PC-3 (cell line): Measurements from ENCODE around the gene POLR2C.

Experiments
- CTCF ChIP-seq: fragments of 300-600 bp; sonication (generic); conservative IDR thresholded peaks from 2 replicates; pipeline ENCODE4 v1.5.1; 2017; ENCODE audit warnings: antibody characterized with exemption, low read depth, mild to moderate bottlenecking, low read length
- EZH2 ChIP-seq: fragments of 300-600 bp; sonication (generic); IDR thresholded peaks from one replicate; pipeline ENCODE4 v1.6.1; 2017; ENCODE audit warnings: antibody characterized with exemption, mild to moderate bottlenecking, low read length; ENCODE audit not compliant: unreplicated experiment
- EZH2phosphoT487 ChIP-seq: fragments of 300-600 bp; sonication (generic); IDR thresholded peaks from 2 replicates; pipeline ENCODE4 v1.6.1; 2018; ENCODE audit warnings: mild to moderate bottlenecking, antibody characterized with exemption, low read length, borderline replicate concordance

- TF ChIP-seq CTCF (no peak), EZH2 (no peak), EZH2phosphoT487 (no peak)
Measured at GRCh38 chr16:57444711-57445110, 17.8 kb upstream of the POLR2C start.
